Measurements from ENCODE around the gene TMEM125.

TMEM125 gene

DNA sequence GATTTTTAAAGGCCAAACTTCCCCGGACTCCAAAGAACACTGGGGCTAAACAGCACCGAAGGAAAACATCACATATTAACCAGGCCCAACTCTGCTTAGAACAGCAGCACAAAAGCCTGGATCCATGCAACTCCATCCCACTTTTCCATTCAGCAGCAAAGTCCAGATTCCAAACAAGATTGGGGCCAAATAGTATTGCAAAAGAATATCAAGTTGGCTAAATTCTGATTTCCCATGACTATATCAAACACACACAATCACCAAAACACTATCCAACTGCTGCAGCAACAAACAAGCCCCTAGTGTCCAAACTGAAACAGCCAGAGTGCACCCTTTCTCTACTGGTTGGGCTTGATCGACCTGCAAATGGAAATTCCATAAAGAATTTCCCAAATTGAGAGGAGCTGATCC, 19.4 kb upstream of the TMEM125 start:
- Histone ChIP-seq H3K27me3 (ENCODE audit: insufficient read depth, poor library complexity, severe bottlenecking) (no peaks in the 10 kb centered on the region), H3K4me3 (replicated peaks; ENCODE audit: insufficient read depth, low read length) (no peak overlapping the region), H3K27ac (replicated peaks) (no peak overlapping the region)
- DNase-seq (ENCODE audit: low read depth in 1 of 2, low spot score in 1 of 2): no peak
- TF ChIP-seq, protein P1, sequence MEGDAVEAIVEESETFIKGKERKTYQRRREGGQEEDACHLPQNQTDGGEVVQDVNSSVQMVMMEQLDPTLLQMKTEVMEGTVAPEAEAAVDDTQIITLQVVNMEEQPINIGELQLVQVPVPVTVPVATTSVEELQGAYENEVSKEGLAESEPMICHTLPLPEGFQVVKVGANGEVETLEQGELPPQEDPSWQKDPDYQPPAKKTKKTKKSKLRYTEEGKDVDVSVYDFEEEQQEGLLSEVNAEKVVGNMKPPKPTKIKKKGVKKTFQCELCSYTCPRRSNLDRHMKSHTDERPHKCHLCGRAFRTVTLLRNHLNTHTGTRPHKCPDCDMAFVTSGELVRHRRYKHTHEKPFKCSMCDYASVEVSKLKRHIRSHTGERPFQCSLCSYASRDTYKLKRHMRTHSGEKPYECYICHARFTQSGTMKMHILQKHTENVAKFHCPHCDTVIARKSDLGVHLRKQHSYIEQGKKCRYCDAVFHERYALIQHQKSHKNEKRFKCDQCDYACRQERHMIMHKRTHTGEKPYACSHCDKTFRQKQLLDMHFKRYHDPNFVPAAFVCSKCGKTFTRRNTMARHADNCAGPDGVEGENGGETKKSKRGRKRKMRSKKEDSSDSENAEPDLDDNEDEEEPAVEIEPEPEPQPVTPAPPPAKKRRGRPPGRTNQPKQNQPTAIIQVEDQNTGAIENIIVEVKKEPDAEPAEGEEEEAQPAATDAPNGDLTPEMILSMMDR (IDR thresholded peaks at IDR 0.05; ENCODE audit: insufficient read depth, low read length): no peak
- TF ChIP-seq GABPA (IDR thresholded peaks at IDR 0.05; ENCODE audit: low read depth) (no peak), POLR2AphosphoS5 (IDR thresholded peaks at IDR 0.05; ENCODE audit: low read depth) (no peak), SPI1 (IDR thresholded peaks at IDR 0.05; ENCODE audit: borderline replicate concordance, low read depth) (no peak)

DNA sequence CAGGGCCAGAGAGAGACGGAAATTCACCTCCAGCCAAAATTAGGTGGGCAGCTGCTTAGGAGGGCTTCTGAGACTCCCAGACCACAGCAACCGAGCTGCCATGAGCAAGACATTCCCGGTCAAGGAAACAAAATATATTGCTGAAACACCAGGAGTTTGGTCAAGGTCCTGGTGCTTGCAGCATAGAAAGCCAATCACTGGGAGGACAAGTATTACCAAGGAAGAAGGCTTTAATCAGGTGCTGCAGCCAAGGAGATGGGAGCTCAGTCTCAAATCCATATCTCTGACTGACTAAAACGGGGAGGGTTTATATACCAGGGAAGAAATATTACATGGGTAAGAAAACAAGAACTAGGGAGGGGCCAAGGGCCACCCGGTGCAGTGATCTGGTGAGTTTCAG, 18.8 kb upstream of the TMEM125 start:
- DNase-seq (ENCODE audit: low read depth in 1 of 2, low spot score in 1 of 2): no peak
- no peaks in the 10 kb centered on the region for H3K27me3 ChIP-seq (ENCODE audit: insufficient read depth, poor library complexity, severe bottlenecking)
- no peak overlapping the region for H3K4me3 ChIP-seq (replicated peaks; ENCODE audit: insufficient read depth, low read length)
- TF ChIP-seq, protein P1 (IDR thresholded peaks at IDR 0.05; ENCODE audit: insufficient read depth, low read length): no peak
- no peak for TF ChIP-seq SPI1 (IDR thresholded peaks at IDR 0.05; ENCODE audit: borderline replicate concordance, low read depth)
- no peak for TF ChIP-seq POLR2AphosphoS5 (IDR thresholded peaks at IDR 0.05; ENCODE audit: low read depth)
- no peak for TF ChIP-seq GABPA (IDR thresholded peaks at IDR 0.05; ENCODE audit: low read depth)
- TF ChIP-seq, protein P2, sequence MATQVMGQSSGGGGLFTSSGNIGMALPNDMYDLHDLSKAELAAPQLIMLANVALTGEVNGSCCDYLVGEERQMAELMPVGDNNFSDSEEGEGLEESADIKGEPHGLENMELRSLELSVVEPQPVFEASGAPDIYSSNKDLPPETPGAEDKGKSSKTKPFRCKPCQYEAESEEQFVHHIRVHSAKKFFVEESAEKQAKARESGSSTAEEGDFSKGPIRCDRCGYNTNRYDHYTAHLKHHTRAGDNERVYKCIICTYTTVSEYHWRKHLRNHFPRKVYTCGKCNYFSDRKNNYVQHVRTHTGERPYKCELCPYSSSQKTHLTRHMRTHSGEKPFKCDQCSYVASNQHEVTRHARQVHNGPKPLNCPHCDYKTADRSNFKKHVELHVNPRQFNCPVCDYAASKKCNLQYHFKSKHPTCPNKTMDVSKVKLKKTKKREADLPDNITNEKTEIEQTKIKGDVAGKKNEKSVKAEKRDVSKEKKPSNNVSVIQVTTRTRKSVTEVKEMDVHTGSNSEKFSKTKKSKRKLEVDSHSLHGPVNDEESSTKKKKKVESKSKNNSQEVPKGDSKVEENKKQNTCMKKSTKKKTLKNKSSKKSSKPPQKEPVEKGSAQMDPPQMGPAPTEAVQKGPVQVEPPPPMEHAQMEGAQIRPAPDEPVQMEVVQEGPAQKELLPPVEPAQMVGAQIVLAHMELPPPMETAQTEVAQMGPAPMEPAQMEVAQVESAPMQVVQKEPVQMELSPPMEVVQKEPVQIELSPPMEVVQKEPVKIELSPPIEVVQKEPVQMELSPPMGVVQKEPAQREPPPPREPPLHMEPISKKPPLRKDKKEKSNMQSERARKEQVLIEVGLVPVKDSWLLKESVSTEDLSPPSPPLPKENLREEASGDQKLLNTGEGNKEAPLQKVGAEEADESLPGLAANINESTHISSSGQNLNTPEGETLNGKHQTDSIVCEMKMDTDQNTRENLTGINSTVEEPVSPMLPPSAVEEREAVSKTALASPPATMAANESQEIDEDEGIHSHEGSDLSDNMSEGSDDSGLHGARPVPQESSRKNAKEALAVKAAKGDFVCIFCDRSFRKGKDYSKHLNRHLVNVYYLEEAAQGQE (IDR thresholded peaks at IDR 0.05; ENCODE audit: insufficient replicate concordance, low read depth): no peak
- H3K27ac ChIP-seq (replicated peaks): no peak overlapping the region

DNA sequence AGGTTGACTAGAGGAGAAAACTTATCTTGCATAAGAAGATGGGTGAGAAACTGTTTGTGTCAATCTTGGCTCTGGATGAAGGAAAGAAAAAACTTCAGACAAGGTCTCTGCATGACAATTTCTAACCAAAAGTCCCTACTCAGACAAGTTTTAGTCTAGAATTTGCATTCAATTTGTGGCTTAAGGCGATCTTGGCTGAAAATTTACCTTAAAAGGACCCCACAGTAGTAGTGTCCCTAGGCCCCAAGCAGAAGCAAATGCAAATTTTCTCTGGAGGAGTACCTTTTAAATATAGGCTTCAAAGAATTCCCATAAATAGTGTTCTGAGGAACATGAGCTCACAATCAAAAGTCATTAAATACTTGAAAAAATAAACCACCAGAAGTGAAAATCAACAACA, 17.6 kb upstream of the TMEM125 start:
- no peak overlapping the region for H3K4me3 ChIP-seq (replicated peaks; ENCODE audit: insufficient read depth, low read length)
- no peaks in the 10 kb centered on the region for H3K27me3 ChIP-seq (ENCODE audit: insufficient read depth, poor library complexity, severe bottlenecking)
- TF ChIP-seq, protein P2 (IDR thresholded peaks at IDR 0.05; ENCODE audit: insufficient replicate concordance, low read depth): no peak
- no peak for TF ChIP-seq POLR2AphosphoS5 (IDR thresholded peaks at IDR 0.05; ENCODE audit: low read depth)
- DNase-seq (ENCODE audit: low read depth in 1 of 2, low spot score in 1 of 2): no peak
- no peak overlapping the region for H3K27ac ChIP-seq (replicated peaks)

DNA sequence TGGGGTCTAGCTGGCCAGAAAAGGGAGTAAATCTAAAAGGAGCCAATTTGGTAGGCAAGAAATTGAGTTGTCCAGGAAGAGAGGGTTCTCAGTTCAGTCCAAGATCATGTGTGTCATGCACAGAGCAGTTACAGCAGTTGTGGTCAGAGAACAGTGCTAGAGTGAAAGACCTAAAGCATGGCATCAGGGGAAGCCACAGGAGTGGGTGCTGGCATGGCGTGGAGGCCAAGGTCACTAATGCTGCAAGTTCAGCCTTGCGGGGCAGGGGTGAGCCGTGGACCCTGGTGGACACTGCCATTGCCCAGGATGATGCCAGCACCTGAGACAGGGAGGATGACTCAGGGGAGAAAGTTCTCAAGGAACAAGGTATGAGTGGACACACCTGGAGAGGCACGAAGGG, 16.6 kb upstream of the TMEM125 start:
- TF ChIP-seq POLR2AphosphoS5 (IDR thresholded peaks at IDR 0.05; ENCODE audit: low read depth): no peak
- TF ChIP-seq SPI1 (IDR thresholded peaks at IDR 0.05; ENCODE audit: borderline replicate concordance, low read depth): no peak
- TF ChIP-seq, protein P1 (IDR thresholded peaks at IDR 0.05; ENCODE audit: insufficient read depth, low read length): no peak
- no peak for TF ChIP-seq GABPA (IDR thresholded peaks at IDR 0.05; ENCODE audit: low read depth)
- TF ChIP-seq, protein P2 (IDR thresholded peaks at IDR 0.05; ENCODE audit: insufficient replicate concordance, low read depth): no peak
- no peak for DNase-seq (ENCODE audit: low read depth in 1 of 2, low spot score in 1 of 2)
- Histone ChIP-seq H3K27ac (replicated peaks) (no peak overlapping the region), H3K27me3 (ENCODE audit: insufficient read depth, poor library complexity, severe bottlenecking) (no peaks in the 10 kb centered on the region), H3K4me3 (replicated peaks; ENCODE audit: insufficient read depth, low read length) (no peak overlapping the region)
